Glomerular visceral epithelial cell (primary cell): ENCODE data around the gene MIER3.
"Not testable (repeated sequence)": the region's sequence is repeated elsewhere in the genome, so short reads cannot be mapped to it uniquely, and the experiment has no call there.

Experiments used
- DNase-seq: peaks from one replicate; pipeline ENCODE4 v3.0.0-alpha.2; 2016; ENCODE audit errors: extremely low spot score

Gene MIER3

GRCh38 chr5:56951946-56952691 lies at the start of gene MIER3:
TSS of gene MIER3 (minus strand) at chr5:56952123. CDS start at chr5:56952102, 21 bp downstream.
- DNase-seq: peak; percentile 83

GRCh38 chr5:56995596-56995995 lies 43.7 kb upstream of the MIER3 start:
- DNase-seq: no peak

- no peak for DNase-seq
Observed at GRCh38 chr5:56993241-56993640, 41.3 kb upstream of the MIER3 start.

- DNase-seq: no peak
Observed at GRCh38 chr5:56989676-56990075, 37.8 kb upstream of the MIER3 start.

GRCh38 chr5:56988490-56988889 lies 36.6 kb upstream of the MIER3 start:
- no peak for DNase-seq

- DNase-seq: no peak
Observed at GRCh38 chr5:56987171-56987570, 35.2 kb upstream of the MIER3 start.

GRCh38 chr5:56986626-56986947 lies 34.7 kb upstream of the MIER3 start:
- peak; percentile 80 for DNase-seq

- DNase-seq: peak; percentile 7
Observed at GRCh38 chr5:56985936-56986625, 34.2 kb upstream of the MIER3 start.

GRCh38 chr5:56984445-56984844 lies 32.5 kb upstream of the MIER3 start:
- DNase-seq: peak; percentile 69

- peak; percentile 24 for DNase-seq
Observed at GRCh38 chr5:56983593-56984361, 31.9 kb upstream of the MIER3 start.

GRCh38 chr5:56981548-56982315 lies 29.8 kb upstream of the MIER3 start:
- DNase-seq: no peak

GRCh38 chr5:56979968-56980367 lies 28.0 kb upstream of the MIER3 start:
- no peak for DNase-seq

GRCh38 chr5:56979526-56979925 lies 27.6 kb upstream of the MIER3 start:
- not testable (repeated sequence) for DNase-seq

- DNase-seq: no peak
Observed at GRCh38 chr5:56977822-56978221, 25.9 kb upstream of the MIER3 start.

GRCh38 chr5:56977021-56977420 lies 25.1 kb upstream of the MIER3 start:
- DNase-seq: no peak

GRCh38 chr5:56974241-56974640 lies 22.3 kb upstream of the MIER3 start:
- no peak for DNase-seq

- DNase-seq: no peak
Observed at GRCh38 chr5:56973473-56973872, 21.6 kb upstream of the MIER3 start.

GRCh38 chr5:56971275-56971674 lies 19.4 kb upstream of the MIER3 start:
- DNase-seq: no peak

GRCh38 chr5:56964173-56964572 lies 12.2 kb upstream of the MIER3 start:
- no peak for DNase-seq

- DNase-seq: no peak
Observed at GRCh38 chr5:56963246-56963645, 11.3 kb upstream of the MIER3 start.

GRCh38 chr5:56962286-56962685 lies 10.4 kb upstream of the MIER3 start:
- no peak for DNase-seq

- no peak for DNase-seq
Observed at GRCh38 chr5:56961746-56962145, 9.8 kb upstream of the MIER3 start.
